Activated T-helper 2 cell treated with anti-CD3 and anti-CD28 coated beads, Interferon-gamma antibody, Interleukin-2, Interleukin-4, amounts not matched to agents 10 μg/mL and 5 μg/mL and 100 μg/mL, durations not matched to agents 14 hours and 24 hours and 36 hours (primary cell): Measurements from ENCODE around the gene NAXE. TPM values are rescaled to one million over a fixed set of nuclear protein-coding genes. Genes with fewer than 3 reads are reported as not detected.
"Not testable (repeated sequence)": the region's sequence is repeated elsewhere in the genome, so short reads cannot be mapped to it uniquely, and the experiment has no call there.

ENCODE experiments used
- DNase-seq: peaks from one replicate; pipeline ENCODE4 v3.0.0; 2021; ENCODE audit warnings: low spot score
- H3K27ac Mint-ChIP-seq: one replicate; pipeline ENCODE4 v1.8.0; 2021; ENCODE audit warnings: mixed read lengths
- H3K27me3 Mint-ChIP-seq: one replicate; pipeline ENCODE4 v1.8.0; 2021; ENCODE audit warnings: low read depth, mixed read lengths
- H3K36me3 Mint-ChIP-seq: one replicate; pipeline ENCODE4 v1.8.0; 2021; ENCODE audit warnings: low read depth, mixed read lengths
- H3K4me1 Mint-ChIP-seq: one replicate; pipeline ENCODE4 v1.8.0; 2021; ENCODE audit warnings: low read depth, mixed read lengths
- H3K4me3 Mint-ChIP-seq: one replicate; pipeline ENCODE4 v1.8.0; 2021; ENCODE audit warnings: low read depth, mild to moderate bottlenecking, moderate library complexity, mixed read lengths
- H3K9me3 Mint-ChIP-seq: one replicate; pipeline ENCODE4 v1.8.0; 2021; ENCODE audit warnings: mixed read lengths
- intact Hi-C: fragments of 100-400 bp; cut with micrococcal nuclease; formaldehyde crosslinking; loops from one replicate; pipeline ENCODE4 v1.15.1; 2023
- total RNA-seq: library from RNA; stranded (reverse); gene quantifications from 2 replicates; pipeline ENCODE4 v1.2.3, GENCODE V29; 2022

The NAXE gene
- total RNA-seq, 1 donor from 2014 or later: 76.1 TPM

- Mint-ChIP-seq H3K36me3 (no peaks in the 10 kb centered on the region), H3K27me3 (peaks cover 58% of the 10 kb centered on the region), H3K9me3 (no peaks in the 10 kb centered on the region), H3K4me3 (no peak overlapping the region), H3K4me1 (peaks cover 8% of the 10 kb centered on the region), H3K27ac (no peak overlapping the region)
- no peak for DNase-seq
- intact Hi-C loops: loop anchor here (5.0 kb wide), 1 partner anchor 235 kb away; no protein-coding TSS in a partner anchor
Measured at GRCh38 chr1:156622581-156623297, 31.2 kb downstream of the NAXE start.

GRCh38 chr1:156623946-156624813 is 32.6 kb downstream of the NAXE start:
- Mint-ChIP-seq H3K9me3 (no peaks in the 10 kb centered on the region), H3K27me3 (peaks cover 59% of the 10 kb centered on the region), H3K36me3 (no peaks in the 10 kb centered on the region), H3K4me3 (peak overlapping the region; percentile 33), H3K27ac (no peak overlapping the region), H3K4me1 (peaks cover 8% of the 10 kb centered on the region)
- intact Hi-C loops: loop anchor here (2.0 to 5.0 kb wide), 2 partner anchors 189 to 237 kb away; no protein-coding TSS in a partner anchor
- DNase-seq: no peak

DNA sequence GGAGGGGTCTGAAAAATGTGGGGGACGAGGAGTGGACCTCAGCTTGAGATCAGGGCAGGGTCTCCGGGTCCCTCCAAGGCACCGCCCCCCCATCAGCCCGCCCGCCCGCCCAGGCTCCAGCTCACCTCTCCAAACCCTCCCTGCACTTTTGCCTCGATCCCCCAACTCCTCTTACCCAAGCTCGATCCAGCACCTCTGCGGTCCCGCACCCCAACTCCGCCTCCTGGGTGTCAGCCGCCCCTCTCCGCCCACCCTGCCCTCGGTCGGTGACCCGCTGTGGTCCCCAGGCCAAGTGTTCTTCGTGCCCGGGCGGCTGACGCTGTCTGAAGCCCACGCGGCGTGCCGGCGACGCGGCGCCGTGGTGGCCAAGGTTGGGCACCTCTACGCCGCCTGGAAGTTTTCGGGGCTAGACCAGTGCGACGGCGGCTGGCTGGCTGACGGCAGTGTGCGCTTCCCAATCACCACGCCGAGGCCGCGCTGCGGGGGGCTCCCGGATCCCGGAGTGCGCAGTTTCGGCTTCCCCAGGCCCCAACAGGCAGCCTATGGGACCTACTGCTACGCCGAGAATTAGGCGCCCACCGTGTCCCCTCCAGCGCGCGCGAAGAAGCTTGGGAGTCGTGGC is 33.3 kb downstream of the NAXE start:
- H3K27me3 Mint-ChIP-seq: peaks cover 54% of the 10 kb centered on the region
- no peak overlapping the region for H3K27ac Mint-ChIP-seq
- no peaks in the 10 kb centered on the region for H3K36me3 Mint-ChIP-seq
- peaks cover 8% of the 10 kb centered on the region for H3K4me1 Mint-ChIP-seq
- intact Hi-C loops: loop anchor here (2.0 to 5.0 kb wide), 2 partner anchors 190 to 238 kb away; no protein-coding TSS in a partner anchor
- peak overlapping the region; percentile 33 for H3K4me3 Mint-ChIP-seq
- DNase-seq: no peak
- H3K9me3 Mint-ChIP-seq: no peaks in the 10 kb centered on the region

- intact Hi-C loops: loop anchor here (1.0 to 2.0 kb wide), 4 partner anchors 32 to 191 kb away; no protein-coding TSS in a partner anchor
- H3K36me3 Mint-ChIP-seq: no peaks in the 10 kb centered on the region
- H3K4me1 Mint-ChIP-seq: peaks cover 8% of the 10 kb centered on the region
- DNase-seq: peak; percentile 31
- peaks cover 51% of the 10 kb centered on the region for H3K27me3 Mint-ChIP-seq
- peak overlapping the region; percentile 7 for H3K4me3 Mint-ChIP-seq
- no peaks in the 10 kb centered on the region for H3K9me3 Mint-ChIP-seq
- H3K27ac Mint-ChIP-seq: no peak overlapping the region
Measured at GRCh38 chr1:156625436-156626078, 34.0 kb downstream of the NAXE start.

GRCh38 chr1:156626079-156626438 is 34.5 kb downstream of the NAXE start:
- no peak for DNase-seq
- intact Hi-C loops: loop anchor here (1.0 to 2.0 kb wide), 3 partner anchors 31 to 81 kb away; no protein-coding TSS in a partner anchor
- Mint-ChIP-seq H3K9me3 (no peaks in the 10 kb centered on the region), H3K4me3 (no peak overlapping the region), H3K4me1 (peaks cover 8% of the 10 kb centered on the region), H3K27me3 (peaks cover 53% of the 10 kb centered on the region), H3K27ac (no peak overlapping the region), H3K36me3 (no peaks in the 10 kb centered on the region)

- intact Hi-C loops: loop anchor here (2.0 kb wide), 2 partner anchors 51 to 79 kb away; no protein-coding TSS in a partner anchor
- Mint-ChIP-seq H3K4me3 (no peak overlapping the region), H3K36me3 (no peaks in the 10 kb centered on the region), H3K27me3 (peaks cover 57% of the 10 kb centered on the region), H3K4me1 (peaks cover 8% of the 10 kb centered on the region), H3K9me3 (no peaks in the 10 kb centered on the region), H3K27ac (no peak overlapping the region)
- DNase-seq: no peak
Measured at GRCh38 chr1:156627313-156627880, 35.8 kb downstream of the NAXE start.

GRCh38 chr1:156629823-156630449 is 38.4 kb downstream of the NAXE start:
- no peak for DNase-seq
- Mint-ChIP-seq H3K27ac (no peak overlapping the region), H3K27me3 (peaks cover 62% of the 10 kb centered on the region), H3K36me3 (no peaks in the 10 kb centered on the region), H3K4me1 (peaks cover 6% of the 10 kb centered on the region), H3K9me3 (no peaks in the 10 kb centered on the region), H3K4me3 (no peak overlapping the region)
- intact Hi-C loops: no loop called here

GRCh38 chr1:156631152-156631551 is 39.6 kb downstream of the NAXE start:
- peaks cover 60% of the 10 kb centered on the region for H3K27me3 Mint-ChIP-seq
- intact Hi-C loops: not testable (repeated sequence)

DNA sequence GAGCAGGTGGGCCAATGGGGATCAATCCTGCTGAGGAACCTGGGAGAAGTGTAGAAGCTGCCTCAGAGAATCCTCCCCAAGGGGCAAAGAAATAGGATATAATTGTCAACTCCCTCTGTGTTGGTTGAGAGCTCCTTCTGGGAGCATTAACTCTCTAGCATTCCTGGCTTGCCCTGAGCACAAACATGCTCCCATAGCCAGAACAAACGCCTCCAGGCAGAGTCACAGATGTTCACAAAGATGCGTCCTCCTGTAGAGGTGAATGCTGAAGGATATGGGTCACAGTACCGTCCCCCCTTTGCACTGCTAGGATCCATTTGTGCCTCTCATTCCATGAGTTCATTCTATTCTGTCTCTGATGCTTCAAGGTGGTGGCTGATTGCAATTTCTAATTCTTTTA is 40.8 kb downstream of the NAXE start:
- intact Hi-C loops: no loop called here
- no peak for DNase-seq
- Mint-ChIP-seq H3K27me3 (peaks cover 61% of the 10 kb centered on the region), H3K36me3 (no peaks in the 10 kb centered on the region), H3K9me3 (no peaks in the 10 kb centered on the region), H3K4me1 (no peaks in the 10 kb centered on the region), H3K4me3 (no peak overlapping the region), H3K27ac (no peak overlapping the region)

More at GRCh38 chr1:156631152-156631551, 39.6 kb downstream of the NAXE start:
- H3K27ac Mint-ChIP-seq, H3K4me3 Mint-ChIP-seq, H3K9me3 Mint-ChIP-seq, DNase-seq, H3K4me1 Mint-ChIP-seq, H3K36me3 Mint-ChIP-seq: not testable (repeated sequence)

- intact Hi-C loops: no loop called here
- Mint-ChIP-seq H3K36me3 (no peaks in the 10 kb centered on the region), H3K27me3 (peaks cover 67% of the 10 kb centered on the region), H3K9me3 (no peaks in the 10 kb centered on the region), H3K4me3 (no peak overlapping the region), H3K4me1 (peaks cover 11% of the 10 kb centered on the region), H3K27ac (no peak overlapping the region)
- no peak for DNase-seq
Measured at GRCh38 chr1:156638189-156638985, 46.8 kb downstream of the NAXE start.

GRCh38 chr1:156639601-156640101 is 48.1 kb downstream of the NAXE start:
- H3K27me3 Mint-ChIP-seq: peaks cover 61% of the 10 kb centered on the region
- no peak overlapping the region for H3K4me3 Mint-ChIP-seq
- DNase-seq: no peak
- H3K27ac Mint-ChIP-seq: no peak overlapping the region
- H3K4me1 Mint-ChIP-seq: peaks cover 19% of the 10 kb centered on the region
- H3K9me3 Mint-ChIP-seq: no peaks in the 10 kb centered on the region
- H3K36me3 Mint-ChIP-seq: no peaks in the 10 kb centered on the region
- intact Hi-C loops: no loop called here
